ENCODE measurements around the gene PUDP.

Gene PUDP

DNA sequence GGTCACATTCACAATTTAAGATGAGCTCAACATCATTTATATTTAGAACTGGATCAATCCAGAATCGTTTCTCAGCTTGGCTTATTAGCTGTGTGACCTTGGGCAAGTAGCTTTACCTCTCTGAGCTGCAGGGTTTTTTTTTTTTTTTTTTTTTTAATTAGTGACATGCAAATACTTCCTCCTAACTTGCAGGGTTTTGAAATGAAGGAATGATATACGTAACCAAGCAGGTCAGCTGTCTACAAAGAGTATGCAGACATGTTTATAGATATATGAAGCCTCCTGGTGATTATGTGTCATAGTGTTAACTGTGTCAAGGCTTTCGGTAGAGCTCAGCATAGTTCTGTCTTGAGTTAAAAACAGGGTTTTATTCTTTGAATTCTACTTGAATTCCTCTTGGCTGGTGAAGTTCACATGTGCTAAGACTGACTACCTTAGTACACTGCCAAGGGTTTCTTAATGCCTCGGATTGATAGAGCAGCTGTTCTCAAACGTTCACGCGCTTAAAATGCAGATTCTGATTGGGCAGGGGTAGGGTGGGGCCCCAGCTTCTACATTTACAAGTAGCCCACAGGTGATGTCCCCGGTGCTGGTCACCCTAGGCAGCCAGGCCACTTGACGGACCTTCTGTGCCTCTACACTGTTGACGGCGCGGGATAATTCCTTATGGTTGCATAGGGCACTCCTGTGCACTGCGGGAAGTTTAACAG lies 1.1 kb downstream of the PUDP start:
- DNase-seq (ENCODE audit: low read depth) = no peak

DNA sequence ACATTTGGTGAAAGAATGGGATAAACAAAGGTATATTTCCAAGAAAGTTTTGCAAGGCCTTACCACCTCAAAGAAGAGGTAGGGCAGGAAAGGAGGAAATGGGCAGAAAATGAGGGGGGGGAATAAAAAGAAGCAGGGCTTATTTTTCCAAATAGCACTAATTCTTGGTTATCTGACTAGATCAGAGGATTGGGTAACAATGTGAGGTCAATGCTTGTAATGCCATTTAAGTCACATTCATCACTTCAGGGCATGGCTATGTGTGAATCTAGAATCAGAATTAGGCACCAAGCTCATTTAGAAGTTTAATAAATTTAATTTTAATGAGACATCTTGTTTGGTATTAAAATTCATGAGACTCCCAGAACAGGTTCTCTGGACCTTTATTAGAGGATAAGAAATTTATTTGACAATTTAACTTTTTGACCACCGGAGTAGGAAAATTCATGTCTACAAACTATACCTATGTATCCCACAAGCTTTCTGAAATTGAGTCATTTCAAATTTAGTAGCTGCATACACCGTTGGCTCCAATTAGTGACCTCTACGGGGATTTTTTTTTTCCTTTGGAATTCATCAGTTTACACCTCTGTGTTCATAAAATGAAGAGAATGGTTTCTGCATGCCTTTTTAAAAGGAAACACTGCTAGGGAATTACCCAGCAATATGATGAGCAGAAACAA lies 1.8 kb downstream of the PUDP start:
- no peak for DNase-seq (ENCODE audit: low read depth)

DNA sequence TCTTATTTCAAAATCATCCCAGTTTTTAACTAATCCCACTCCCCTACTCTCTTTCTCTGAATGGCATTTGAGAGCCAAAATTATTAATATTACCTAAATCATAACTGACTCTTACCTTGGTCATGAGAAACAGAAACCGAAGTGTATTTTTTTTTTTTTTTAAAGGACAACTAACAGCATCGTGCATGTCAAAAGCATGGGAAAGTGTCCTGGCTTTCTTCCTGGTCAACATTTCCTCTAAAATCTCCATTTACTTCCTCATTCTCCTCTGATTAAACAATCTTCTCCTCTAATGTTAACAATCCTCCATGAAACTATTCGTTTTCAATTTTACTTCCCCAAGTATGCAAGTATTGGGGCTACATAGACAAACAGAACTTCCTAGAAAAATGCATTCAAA lies 2.5 kb downstream of the PUDP start:
- no peak for DNase-seq (ENCODE audit: low read depth)

DNA sequence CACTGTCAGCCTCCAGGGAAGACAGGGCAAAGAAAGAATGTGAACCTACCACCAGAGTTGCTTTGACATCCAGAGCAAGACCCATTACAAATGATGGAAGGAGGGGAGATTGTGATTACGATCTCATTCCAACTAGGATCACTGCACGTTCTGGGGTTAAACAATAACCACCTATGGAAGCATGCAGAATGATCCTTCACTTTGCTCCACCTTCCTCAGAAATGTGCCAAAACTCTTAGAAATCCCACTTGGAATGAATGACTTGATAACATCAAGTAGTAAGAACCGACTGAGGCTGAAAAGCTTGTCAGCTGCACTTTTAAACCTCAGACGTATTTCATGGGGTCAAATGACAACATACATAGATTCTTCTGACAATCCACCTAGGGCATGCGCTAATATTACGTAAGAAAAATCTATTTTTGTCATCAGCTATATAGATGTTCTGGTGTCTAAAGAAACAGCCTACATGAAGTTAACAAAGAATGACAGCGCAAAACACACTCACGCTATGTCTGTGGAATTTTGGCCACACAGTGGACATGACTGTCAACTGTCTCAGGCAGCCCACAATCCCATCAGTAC lies 3.9 kb downstream of the PUDP start:
- no peak for DNase-seq (ENCODE audit: low read depth)

DNA sequence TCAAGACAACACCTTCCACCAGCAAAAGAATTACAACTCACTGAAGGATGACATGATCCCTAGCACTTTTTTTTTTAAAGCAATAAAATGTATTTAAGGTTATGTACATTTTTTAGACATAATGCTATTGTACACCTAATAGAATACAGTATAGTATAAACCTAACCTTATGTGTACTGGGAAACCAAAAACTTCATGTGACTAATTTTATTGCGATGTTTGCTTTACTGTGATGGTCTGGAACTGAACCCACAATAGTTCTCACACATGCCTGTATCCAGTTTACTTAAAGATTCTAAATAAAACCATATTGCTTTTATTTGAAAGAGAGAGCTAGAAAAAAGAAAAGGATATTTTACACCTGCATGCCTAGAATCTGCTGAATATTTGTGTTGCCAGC lies 4.9 kb downstream of the PUDP start:
- DNase-seq (ENCODE audit: low read depth) = no peak

DNA sequence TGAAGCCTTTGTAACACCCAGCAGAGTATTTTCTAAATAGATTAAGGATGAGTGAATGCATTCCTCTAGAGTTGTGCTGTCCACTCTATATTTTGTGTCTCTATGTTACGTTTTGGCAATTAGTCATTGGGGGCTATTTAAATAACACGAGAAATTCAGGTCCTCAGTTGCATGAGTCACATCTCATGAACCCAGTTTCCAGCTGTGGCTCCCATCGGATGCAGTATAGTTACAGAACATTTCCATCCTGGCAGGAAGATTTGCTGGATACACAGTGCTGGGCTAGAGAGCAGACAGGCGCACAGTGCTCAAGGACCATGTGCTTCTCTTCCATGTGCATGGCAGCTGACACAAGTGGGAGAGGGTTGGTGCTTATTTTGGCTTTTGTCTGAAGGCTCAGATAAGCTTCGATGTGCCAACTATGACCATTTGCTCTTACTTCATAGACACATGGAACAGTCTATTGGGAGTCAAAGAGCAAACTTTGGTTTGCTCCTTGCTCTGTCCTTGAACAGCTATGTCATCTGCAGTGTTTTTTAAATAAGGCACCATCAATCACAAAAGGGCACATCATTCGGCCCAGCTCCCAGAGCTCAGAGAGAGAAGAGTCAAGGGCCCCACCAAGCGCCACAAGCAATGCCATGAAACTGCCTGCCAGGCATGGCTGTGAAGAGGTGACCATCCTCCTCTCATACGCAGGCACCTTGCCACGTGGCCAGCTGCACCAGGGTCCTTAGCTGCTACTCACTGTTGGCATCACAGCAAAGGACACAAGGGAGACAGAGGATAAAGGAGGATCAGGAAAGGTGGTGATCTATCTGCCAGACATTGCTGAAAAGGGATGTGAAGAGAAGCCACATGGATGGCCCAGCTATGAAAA lies 8.5 kb downstream of the PUDP start:
- peak; percentile 73 for DNase-seq (ENCODE audit: low read depth)

DNA sequence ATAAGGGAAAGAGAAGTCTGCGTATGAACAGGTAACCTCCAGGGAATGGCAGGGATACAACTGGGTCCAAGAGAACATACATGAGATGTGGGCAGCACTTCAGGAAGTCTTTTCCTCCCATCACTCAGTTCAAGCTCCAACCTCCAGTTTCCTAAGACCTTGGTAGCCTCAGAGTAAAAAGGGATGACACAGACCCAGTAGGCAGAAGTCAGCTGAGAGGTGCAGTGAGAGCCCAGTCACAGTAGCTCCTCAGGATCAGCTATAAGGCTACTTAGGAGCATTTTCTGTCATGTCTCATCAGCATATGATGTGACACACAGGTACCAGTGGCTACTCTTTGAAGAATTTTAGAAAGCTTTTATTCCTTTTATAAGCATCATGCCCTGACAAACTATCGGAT lies 13.0 kb downstream of the PUDP start:
- DNase-seq (ENCODE audit: low read depth) = no peak

DNA sequence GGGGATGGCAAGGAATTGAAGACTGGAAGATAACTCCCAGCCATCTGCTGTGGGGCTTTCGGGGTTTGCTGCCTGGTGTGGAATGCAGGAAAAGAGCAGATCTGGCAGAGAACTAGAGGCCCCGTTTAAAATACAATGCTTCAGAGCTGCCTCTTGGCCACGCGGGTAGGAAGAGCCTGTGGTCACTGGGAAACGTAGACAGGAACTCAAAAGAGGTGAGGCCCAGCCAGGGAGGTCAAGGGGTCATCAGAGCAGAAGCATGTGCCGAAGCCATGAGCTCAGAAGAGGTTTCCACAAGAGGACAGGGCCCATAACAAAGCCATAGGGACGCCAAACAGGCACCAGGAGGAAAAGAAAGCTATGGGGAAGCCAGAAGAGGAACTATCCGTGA lies 14.9 kb downstream of the PUDP start:
- no peak for DNase-seq (ENCODE audit: low read depth)

DNA sequence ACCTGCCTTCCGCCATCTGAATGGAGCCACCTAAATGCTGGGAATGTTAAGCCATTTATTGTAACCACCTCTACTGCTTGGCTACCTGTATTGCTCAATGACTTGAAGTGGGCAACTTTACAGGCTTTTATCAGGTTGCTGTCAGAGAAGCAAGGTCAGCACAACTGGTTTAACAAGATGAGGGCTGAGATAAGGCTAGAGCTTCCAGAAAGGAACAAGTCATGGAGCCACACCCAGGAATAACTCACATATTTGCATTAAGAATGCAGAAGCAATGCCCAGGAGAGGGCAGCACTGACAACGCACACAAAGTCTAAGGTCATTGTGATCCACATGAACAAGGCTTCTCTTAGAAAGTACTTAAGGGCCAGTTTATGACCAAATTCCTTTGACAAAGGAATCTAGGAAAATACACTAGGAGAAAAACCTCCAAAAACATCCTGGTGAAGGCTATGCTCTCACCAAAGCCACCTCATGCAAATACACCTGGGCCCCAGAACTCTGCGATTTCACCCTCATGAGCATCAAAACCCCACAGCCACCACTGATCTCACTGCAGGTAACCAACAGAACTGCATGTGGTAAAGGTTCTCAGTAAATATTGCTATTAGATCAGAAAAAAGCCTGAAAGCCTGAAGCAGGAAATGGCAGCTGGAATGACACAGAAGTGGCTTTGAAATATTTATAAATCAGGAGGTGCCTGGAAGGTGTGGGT lies 15.5 kb downstream of the PUDP start:
- DNase-seq (ENCODE audit: low read depth) = peak; percentile 51

DNA sequence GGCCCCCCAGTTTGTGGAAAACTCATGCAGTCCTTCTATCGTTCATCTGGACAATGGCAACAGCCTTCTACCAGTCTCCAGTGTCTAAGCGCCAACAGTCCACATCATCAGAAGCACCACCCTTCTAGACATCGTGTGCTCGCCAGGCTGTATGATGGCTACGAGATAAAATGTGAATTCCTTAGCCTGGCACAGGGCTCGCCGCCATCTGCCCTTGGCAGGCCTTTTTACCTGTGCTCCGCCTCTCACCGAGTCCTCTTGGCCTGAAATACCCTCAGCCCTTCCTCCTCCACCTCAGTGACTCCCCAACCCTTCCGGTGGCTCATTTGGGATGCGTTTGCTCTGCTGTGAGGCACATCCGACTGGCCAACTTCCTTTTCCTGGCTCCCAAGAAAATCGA lies 16.3 kb downstream of the PUDP start:
- DNase-seq (ENCODE audit: low read depth) = no peak

DNA sequence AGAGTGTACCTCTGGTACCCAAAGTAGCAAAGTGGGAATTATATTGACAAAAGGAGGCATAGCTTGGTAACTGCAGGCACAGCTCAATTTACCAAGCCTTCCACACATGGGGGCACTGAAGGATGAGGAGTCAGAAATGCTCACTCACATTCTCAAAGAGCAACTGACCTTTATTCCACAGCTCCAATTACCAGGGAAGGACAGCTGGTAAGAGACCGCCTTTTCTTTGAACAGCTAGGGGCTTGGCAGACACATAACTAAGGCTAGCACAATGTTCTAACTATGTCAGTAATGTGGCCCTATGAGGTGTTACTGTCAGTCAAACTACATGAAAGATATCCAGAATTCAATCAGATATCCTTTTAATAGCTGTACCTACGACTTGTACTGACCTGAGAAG lies 20.9 kb downstream of the PUDP start:
- DNase-seq (ENCODE audit: low read depth) = no peak

DNA sequence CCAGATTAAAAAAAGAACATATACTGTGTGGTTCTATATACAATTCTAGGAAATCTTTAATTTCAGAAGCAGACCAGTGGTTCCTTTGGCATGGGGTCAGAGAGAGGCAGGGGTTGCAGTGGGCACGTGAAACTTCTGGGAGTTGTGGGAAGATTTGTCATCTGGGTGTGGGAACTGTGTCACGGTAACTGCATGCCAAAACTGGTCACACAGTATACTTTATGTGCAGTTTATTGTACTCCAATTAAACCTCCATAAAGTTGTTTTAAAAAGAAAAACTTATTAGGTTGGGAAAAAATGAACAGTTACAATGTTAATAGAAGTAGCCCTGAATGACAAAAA lies 27.1 kb downstream of the PUDP start:
- no peak for DNase-seq (ENCODE audit: low read depth)

DNA sequence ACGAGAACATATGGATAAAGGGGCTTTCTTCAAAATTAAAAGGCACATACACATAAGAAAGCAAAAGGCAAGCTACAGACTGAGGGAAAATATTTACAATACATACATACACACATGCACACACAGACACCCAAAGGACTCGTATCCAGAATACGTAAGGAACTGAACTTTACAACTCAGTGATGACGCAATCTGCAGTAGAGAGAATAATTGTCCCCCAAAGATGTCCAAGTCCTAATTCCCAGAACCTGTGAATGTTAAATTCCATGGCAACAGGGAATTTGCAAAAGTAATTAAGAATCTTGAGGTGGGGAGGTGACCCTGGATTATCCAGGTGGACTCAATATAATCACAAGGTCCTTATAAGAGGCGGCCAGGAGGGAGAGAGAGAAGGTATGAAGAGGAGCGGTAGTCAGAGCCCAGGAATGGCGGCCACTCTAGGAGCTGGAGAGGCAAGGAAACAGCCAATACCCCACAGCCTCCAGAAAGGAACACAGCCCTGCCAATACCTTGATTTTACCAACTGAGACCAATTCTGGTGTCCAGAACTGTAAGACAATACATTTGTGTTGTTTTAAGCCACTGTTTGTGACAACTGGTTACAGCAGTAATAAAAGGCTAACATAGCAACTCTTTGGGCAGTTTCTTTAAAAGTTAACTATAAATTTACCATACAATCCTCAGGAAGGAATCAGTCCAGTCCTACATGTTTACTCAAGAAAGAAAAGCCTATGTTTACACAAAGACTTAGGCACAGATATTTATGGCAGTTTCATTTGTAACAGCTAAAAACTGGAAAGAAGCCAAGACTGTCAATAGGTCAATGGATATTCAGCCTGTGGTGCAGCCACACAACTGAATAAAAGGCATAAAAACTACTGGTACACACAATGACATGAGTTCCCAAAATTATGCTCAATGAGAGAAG lies 27.7 kb downstream of the PUDP start:
- no peak for DNase-seq (ENCODE audit: low read depth)

DNA sequence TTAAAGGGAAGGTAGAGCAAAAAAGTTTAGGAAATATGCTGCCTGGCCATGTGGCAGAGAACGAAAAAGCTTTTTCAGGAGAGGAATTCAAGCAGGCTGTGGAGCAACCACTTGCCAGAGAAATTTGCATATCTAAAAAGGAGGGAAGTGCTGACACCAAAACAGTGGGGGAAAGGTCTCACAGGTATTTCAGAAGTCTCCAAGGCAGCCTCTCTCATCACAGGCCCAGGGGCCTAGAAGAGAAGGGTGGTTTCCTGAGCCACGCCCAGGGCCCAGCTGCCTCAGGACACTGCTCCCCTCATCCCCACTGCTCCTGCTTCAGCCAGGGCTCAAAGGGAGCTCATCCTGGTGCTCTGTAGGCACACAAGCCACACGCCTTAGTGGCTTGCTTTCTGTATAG lies 30.4 kb downstream of the PUDP start:
- DNase-seq (ENCODE audit: low read depth) = no peak

DNA sequence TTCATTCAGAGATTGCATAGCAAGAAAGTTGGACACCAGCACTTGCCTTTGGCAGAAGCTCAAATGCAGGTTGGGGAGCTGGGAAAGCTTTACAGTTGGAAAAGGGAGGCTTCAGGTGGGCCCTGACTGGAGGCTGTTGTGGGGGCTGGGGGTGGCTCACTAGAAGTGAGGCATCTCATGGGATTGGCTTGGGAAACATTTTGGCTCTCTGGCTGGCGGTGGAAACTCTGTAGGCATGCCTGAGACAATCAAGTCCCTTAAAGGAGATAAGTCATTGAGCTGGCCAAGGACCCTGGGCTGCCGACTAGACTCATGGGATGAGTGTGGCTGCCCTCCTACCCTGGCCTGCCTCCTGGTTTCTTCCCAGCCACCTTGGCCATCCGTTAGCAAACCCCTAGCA lies 31.9 kb downstream of the PUDP start:
- no peak for DNase-seq (ENCODE audit: low read depth)

DNA sequence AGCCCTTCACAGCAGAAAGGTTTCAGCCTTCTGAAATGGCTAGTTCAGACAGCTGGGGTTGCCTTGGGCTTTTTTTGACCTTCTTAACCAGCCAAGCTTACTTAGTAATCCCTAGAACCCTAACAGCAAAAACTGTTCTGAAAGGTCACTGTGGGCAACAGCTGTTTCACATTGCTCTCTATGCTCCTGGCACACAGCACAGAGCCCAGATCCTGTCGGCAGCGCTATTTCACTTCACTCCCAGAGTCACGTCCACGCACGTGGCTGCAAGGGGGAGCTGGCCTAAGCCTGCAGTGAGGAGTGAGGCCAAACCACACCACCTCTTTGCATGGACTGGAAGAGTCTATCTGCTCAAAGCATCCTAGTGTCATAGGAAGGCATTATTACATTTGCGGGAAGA lies 32.4 kb downstream of the PUDP start:
- DNase-seq (ENCODE audit: low read depth) = no peak

DNA sequence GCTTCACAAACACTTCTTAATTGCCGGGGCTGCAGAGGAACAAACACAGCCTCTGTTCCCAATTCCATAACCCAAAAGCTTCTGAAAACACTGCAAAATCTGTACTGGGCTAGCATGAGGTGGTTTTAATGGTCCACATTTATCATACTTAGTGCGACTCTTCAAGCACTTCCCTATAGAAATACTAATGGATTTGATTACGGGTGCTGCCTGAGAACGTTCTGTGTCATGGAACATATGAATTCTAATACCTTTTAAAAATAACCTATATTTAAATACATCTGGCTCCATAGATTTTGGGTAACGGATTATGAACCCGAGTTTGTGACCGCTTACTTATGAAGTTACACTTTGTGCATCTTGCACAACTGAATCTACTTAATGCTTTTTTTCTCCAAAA lies 35.9 kb downstream of the PUDP start:
- no peak for DNase-seq (ENCODE audit: low read depth)

DNA sequence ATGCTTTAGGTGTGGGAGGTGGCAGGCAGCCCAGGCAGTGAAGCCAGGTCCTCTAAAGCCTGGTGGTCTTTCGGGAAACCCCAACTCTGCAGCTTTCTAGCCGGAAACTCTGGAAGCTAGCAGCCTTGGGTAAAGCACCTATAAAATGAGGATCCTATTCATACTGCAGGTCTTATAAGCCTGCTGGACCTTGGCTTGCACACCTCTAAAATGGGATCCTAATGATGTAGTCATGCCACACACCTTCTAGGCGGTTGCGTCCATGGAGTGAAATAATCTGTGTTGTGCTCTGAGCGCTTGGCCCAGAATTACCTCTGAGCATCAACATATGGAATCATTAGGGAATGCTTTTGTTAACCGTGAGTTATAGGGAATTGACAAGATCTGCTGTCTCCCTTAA lies 36.4 kb downstream of the PUDP start:
- DNase-seq (ENCODE audit: low read depth) = no peak

DNA sequence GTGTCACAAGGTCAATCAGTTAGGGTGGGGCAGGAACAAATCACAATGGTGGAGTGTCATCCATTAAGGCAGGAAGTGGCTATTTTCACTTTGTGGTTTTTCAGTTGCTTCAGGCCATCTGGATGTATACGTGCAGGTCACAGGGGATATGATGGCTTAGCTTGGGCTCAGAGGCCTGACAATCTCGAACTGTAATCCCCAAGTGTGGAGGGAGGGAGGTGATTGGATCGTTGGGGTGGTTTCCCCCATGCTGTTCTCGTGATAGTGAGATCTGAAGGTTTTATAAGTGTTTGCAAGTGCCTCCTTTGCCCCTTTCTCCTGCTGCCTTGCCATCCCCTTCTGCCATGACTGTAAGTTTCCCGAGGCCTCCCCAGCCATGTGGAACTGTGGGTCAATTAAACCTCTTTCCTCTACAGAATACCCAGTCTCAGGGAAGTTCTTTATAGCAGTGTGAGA lies 37.1 kb downstream of the PUDP start:
- no peak for DNase-seq (ENCODE audit: low read depth)

DNA sequence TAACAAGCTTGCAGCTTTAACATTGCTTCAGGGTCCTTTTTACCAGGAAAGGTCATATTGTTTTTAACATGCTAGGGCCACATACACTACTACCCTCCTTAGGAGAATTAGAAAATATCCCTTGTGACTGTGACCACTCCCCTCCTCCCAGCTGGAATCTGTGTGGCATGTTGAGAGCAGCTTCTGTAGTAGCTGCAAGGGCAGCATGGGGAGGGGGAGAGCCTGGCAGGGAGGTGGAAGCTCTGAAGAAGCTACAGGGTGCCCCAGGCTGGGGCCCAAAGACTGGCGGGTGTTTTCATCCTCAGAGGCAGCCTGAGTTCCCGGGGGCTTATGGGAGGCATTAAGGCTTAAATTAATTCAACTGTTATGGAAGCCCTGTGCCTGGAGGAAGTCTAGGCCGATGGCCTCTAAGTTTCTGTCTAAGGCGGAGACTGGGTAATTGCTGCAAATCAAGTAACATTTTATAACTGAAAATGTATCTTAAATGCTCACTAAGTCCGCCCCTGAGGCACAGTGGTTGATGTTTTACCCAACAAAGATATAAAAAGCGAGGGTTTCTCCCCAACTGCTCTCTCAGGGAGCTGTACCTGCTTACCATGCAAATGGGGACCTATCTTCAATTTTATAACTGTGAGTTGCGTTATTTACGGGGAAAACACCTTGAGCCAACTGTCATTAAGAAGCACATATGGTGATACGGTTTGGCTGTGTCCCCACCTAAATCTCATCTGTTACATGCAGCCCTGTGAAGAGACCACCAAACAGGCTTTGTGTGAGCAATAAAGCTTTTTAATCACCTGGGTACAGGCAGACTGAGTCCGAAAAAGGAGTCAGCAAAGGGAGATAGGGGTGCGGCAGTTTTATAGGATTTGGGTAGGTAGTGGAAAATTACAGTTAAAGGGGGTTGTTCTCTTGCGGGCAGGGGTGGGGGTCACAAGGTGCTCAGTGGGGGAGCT lies 37.8 kb downstream of the PUDP start:
- no peak for DNase-seq (ENCODE audit: low read depth)

All from HS-5 (cell line).